SK-N-MC (cell line): ENCODE data around the gene SCO2.

Experiments used
- EZH2 ChIP-seq: fragments of 200-600 bp; sonication (generic); IDR thresholded peaks from one replicate; pipeline ENCODE4 v1.6.1; 2017; ENCODE audit warnings: antibody characterized with exemption
- POLR2AphosphoS5 ChIP-seq: IDR thresholded peaks from 2 replicates; pipeline ENCODE4 v1.6.1; 2012; ENCODE audit warnings: mild to moderate bottlenecking, low read depth, low read length, borderline replicate concordance

DNA sequence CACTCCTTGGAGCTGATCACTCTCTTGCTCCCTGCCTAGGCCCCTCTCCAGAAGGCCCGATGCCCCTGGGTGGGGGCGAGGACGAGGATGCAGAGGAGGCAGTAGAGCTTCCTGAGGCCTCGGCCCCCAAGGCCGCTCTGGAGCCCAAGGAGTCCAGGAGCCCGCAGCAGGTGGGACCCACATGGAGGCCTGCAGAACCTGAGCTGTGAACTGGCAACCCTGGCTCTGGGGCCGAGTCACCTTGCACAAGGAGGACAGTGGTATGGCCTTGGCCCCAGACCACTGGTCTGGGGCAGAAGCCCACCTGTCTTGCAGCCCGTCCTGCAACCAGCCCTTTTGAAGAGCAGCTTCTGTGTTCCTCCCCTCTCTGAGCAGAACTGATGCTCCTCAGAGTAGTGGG lies 6.2 kb downstream of the SCO2 start:
- TF ChIP-seq POLR2AphosphoS5, result no peak
- TF ChIP-seq EZH2, result no peak
